Mucosa of rectum (tissue), 2 donors: ENCODE results near the gene TPRN.

Experiments used
- H3K27ac ChIP-seq, 2 donors: one replicate each; pipeline ENCODE4 v1.7.0; 2013; ENCODE audit warnings: inconsistent platforms in 2 of 2, low read depth in 2 of 2, low read length in 2 of 2
- H3K27me3 ChIP-seq, 2 donors: one replicate each; pipeline ENCODE4 v1.7.0; 2013; ENCODE audit warnings: low read length in 2 of 2; ENCODE audit not compliant: control insufficient read depth in 2 of 2, insufficient read depth in 2 of 2
- H3K36me3 ChIP-seq, 2 donors: one replicate each; pipeline ENCODE4 v1.7.0; 2013; ENCODE audit warnings: low read length in 2 of 2; ENCODE audit not compliant: control insufficient read depth in 2 of 2, insufficient read depth in 2 of 2
- H3K4me1 ChIP-seq, 2 donors: one replicate each; pipeline ENCODE4 v1.7.0; 2013; ENCODE audit warnings: low read length in 2 of 2, mild to moderate bottlenecking in 1 of 2; ENCODE audit not compliant: control insufficient read depth in 2 of 2, insufficient read depth in 2 of 2
- H3K4me3 ChIP-seq, 2 donors: one replicate each; pipeline ENCODE4 v1.7.0; 2013; ENCODE audit warnings: low read length in 2 of 2
- H3K9ac ChIP-seq, 2 donors: one replicate each; pipeline ENCODE4 v1.7.0; 2013; ENCODE audit warnings: low read length in 2 of 2, low read depth in 1 of 2, mild to moderate bottlenecking in 1 of 2
- H3K9me3 ChIP-seq, 2 donors: one replicate each; pipeline ENCODE4 v1.7.0; 2013; ENCODE audit warnings: low read length in 2 of 2; ENCODE audit not compliant: control insufficient read depth in 2 of 2
- donor health status: healthy.
- donor health status: Normal muscosa, but diverticular disease.

TPRN gene

GRCh38 chr9:137157618-137158415, 42.7 kb downstream of the TPRN start:
- H3K9ac ChIP-seq = no peak overlapping the region
- H3K4me3 ChIP-seq = no peak overlapping the region
- peaks cover 4 to 7% of the 10 kb centered on the region in 2 donors for H3K4me1 ChIP-seq
- H3K27me3 ChIP-seq = peaks cover 33 to 39% of the 10 kb centered on the region in 2 donors
- no peak overlapping the region for H3K27ac ChIP-seq
- no peaks in the 10 kb centered on the region for H3K36me3 ChIP-seq
- H3K9me3 ChIP-seq = no peaks in the 10 kb centered on the region

GRCh38 chr9:137156567-137157375, 43.8 kb downstream of the TPRN start:
- no peak overlapping the region for H3K9ac ChIP-seq
- H3K9me3 ChIP-seq = no peaks in the 10 kb centered on the region
- no peak overlapping the region for H3K27ac ChIP-seq
- peaks cover 33 to 36% of the 10 kb centered on the region in 2 donors for H3K27me3 ChIP-seq
- H3K4me3 ChIP-seq = peak overlapping the region in 1 of 2 donors; percentile 5
- peaks cover 4 to 7% of the 10 kb centered on the region in 2 donors for H3K4me1 ChIP-seq
- H3K36me3 ChIP-seq = no peaks in the 10 kb centered on the region

- Histone ChIP-seq H3K9ac (no peak overlapping the region), H3K27ac (no peak overlapping the region), H3K4me3 (no peak overlapping the region), H3K4me1 (peaks cover 3 to 4% of the 10 kb centered on the region in 2 donors), H3K27me3 (peaks cover 14 to 17% of the 10 kb centered on the region in 2 donors), H3K36me3 (no peaks in the 10 kb centered on the region), H3K9me3 (no peaks in the 10 kb centered on the region)
Measured at GRCh38 chr9:137152844-137153405, 47.6 kb downstream of the TPRN start.

GRCh38 chr9:137150617-137151457, 49.7 kb downstream of the TPRN start:
- Histone ChIP-seq H3K9me3 (no peaks in the 10 kb centered on the region), H3K4me3 (no peak overlapping the region), H3K4me1 (no peaks in the 10 kb centered on the region), H3K27ac (no peak overlapping the region), H3K36me3 (no peaks in the 10 kb centered on the region), H3K9ac (no peak overlapping the region), H3K27me3 (peaks cover 6 to 12% of the 10 kb centered on the region in 2 donors)

- Histone ChIP-seq H3K9ac (no peak overlapping the region), H3K4me1 (no peaks in the 10 kb centered on the region), H3K36me3 (no peaks in the 10 kb centered on the region), H3K9me3 (no peaks in the 10 kb centered on the region), H3K4me3 (no peak overlapping the region), H3K27me3 (peaks cover 5 to 6% of the 10 kb centered on the region in 2 donors), H3K27ac (no peak overlapping the region)
Measured at GRCh38 chr9:137149942-137150616, 50.5 kb downstream of the TPRN start.

GRCh38 chr9:137149363-137149762, 51.2 kb downstream of the TPRN start:
- Histone ChIP-seq H3K36me3 (no peaks in the 10 kb centered on the region), H3K4me3 (no peak overlapping the region), H3K4me1 (no peaks in the 10 kb centered on the region)

GRCh38 chr9:137148661-137149060, 51.9 kb downstream of the TPRN start:
- no peak overlapping the region for H3K4me3 ChIP-seq
- peaks cover 2 to 5% of the 10 kb centered on the region in 2 donors for H3K27me3 ChIP-seq
- no peak overlapping the region for H3K9ac ChIP-seq
- no peaks in the 10 kb centered on the region for H3K36me3 ChIP-seq
- no peak overlapping the region for H3K27ac ChIP-seq
- H3K9me3 ChIP-seq = no peaks in the 10 kb centered on the region
- no peaks in the 10 kb centered on the region for H3K4me1 ChIP-seq

More at GRCh38 chr9:137149363-137149762, 51.2 kb downstream of the TPRN start:
- Histone ChIP-seq H3K27ac (no peak overlapping the region), H3K27me3 (peaks cover 2 to 5% of the 10 kb centered on the region in 2 donors), H3K9me3 (no peaks in the 10 kb centered on the region), H3K9ac (no peak overlapping the region)

GRCh38 chr9:137148242-137148641, 52.3 kb downstream of the TPRN start:
- no peak overlapping the region for H3K27ac ChIP-seq

GRCh38 chr9:137147793-137148160, 52.8 kb downstream of the TPRN start:
- Histone ChIP-seq H3K27me3 (peaks cover 2 to 5% of the 10 kb centered on the region in 2 donors), H3K4me3 (no peak overlapping the region), H3K36me3 (no peaks in the 10 kb centered on the region), H3K4me1 (no peaks in the 10 kb centered on the region), H3K9ac (no peak overlapping the region), H3K27ac (no peak overlapping the region), H3K9me3 (no peaks in the 10 kb centered on the region)

More at GRCh38 chr9:137148242-137148641, 52.3 kb downstream of the TPRN start:
- H3K4me1 ChIP-seq = no peaks in the 10 kb centered on the region
- peaks cover 2 to 5% of the 10 kb centered on the region in 2 donors for H3K27me3 ChIP-seq
- H3K9ac ChIP-seq = no peak overlapping the region
- no peaks in the 10 kb centered on the region for H3K36me3 ChIP-seq
- no peak overlapping the region for H3K4me3 ChIP-seq
- no peaks in the 10 kb centered on the region for H3K9me3 ChIP-seq
